ENCODE results near the gene PHLDB2.
A peak's percentile ranks its signal among the peaks of the same experiment; 100 is the strongest.

PHLDB2 gene

DNA sequence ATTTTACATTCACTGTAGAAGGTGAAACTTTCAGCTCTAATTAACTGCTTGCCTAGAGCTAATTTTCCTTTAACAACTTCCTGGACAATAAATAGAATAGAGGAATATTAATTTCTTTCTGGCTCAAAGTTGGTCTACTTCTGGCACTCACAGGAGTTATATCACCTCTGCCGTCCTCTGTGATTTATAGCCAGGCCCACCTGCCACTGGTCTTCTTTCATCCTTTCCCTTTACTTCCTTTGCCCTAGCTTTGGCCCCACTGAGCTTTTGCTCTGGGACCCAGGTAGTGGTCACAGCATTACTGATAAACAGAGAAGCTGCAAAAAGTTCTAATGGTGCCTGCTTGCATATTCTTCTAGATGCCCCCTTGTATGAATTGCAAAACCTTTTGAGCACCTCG lies 70.4 kb downstream of the PHLDB2 start:
- DNase-seq, result no peak

DNA sequence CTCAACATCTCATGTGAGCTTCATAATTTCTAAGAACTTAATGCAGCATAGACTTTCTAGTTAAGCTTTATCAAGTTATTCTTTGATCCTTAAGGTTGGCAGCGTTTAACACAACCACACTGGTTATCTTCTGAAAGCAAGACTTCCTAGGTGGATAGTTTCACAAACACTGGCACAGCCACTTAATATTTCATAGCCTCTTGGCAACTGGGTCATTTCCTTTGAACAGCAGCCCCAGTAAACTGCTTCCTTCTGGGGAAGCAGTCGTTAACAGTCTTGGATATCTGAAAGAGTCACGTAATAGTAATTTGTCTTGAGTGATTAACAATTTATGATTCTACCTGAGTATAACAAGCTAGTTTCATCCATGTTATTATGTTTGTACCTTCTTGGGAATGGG lies 73.9 kb downstream of the PHLDB2 start:
- no peak for DNase-seq

DNA sequence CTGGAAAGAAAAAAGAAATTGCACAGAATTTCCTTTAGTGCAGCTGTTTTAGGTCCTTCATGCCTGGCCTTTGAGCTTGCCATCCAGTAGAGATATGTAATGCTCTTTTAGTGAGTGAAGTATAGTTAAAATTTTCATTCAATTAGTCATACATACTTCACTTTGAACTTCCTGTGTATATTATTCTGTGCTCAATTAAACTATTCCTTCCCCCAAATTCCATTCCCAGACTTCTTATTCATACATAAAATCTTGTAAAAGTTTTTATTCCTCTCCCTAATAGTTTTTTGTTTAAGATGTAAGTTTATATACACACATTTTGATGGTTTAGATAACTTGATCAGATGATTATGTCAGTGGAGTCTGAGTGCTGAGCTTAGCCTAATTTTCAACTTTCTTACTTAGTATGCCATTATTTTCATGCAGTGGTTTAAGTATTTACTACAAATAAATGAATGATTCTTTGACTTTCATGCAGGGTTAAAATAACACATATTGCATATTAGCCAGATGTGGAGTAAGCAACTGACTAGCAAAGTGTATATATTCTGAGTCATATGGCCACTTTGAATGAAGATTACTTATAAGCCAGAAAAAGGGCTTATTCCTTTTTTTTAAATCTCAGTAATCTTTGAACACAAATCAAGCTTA lies 77.3 kb downstream of the PHLDB2 start:
- no peak for DNase-seq

- DNase-seq, result no peak
Observed at GRCh38 chr3:111936967-111937366, 77.9 kb downstream of the PHLDB2 start.

DNA sequence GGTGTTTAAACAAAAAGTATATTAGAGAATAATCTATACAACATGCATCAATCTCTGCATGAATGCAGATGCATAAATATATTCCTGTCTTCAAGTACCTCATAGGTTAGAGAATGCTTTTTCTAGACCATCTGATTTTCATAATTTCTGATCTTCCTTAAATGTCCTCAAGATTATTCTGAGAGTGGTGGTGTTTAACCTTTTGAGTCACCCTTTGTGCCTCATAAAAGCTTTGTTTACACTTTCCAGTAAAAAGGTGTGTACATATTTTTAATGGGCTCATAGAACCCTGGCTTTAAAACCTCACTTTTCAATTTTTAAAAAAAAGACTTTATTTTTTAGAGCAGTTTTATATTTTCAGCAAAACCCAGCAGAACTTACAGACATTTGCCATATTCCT lies 78.8 kb downstream of the PHLDB2 start:
- no peak for DNase-seq

- DNase-seq, result no peak
Observed at GRCh38 chr3:111939873-111940272, 80.8 kb downstream of the PHLDB2 start.

DNA sequence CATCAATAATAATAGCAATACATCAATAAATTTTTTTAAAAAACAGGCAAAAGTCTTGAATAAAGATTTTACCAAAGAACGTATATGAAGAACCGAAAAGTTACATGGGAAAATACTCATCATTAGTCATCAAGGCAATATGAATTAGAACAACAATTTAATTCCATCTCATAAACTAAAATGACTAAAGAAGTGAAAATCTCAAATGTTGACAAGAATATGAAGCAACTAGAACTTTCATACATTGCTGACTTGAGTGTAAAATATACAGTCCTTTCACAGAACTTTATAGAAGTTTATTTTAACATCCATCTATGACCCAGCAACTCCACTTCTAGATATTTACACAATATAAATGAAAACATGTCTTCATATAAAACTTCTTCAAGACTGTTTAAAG lies 84.5 kb downstream of the PHLDB2 start:
- DNase-seq, result no peak

DNA sequence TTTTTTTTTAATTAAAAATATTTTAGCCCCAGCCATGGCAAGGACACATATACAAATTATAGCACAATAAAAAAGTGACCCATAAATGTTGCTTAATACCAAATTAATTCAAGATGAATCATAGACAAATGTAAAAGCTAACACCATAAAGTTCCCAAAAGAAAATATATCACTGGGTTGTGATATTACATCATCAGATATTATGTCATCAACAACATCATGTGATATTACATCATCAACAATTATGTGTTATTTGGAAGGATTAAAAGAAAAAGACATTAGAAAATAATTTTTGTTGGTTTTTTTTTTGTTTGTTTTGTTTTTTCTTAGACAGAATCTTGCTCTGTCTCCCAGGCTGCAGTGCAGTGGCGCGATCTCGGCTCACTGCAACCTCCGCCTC lies 85.3 kb downstream of the PHLDB2 start:
- peak; percentile 17 for DNase-seq

DNA sequence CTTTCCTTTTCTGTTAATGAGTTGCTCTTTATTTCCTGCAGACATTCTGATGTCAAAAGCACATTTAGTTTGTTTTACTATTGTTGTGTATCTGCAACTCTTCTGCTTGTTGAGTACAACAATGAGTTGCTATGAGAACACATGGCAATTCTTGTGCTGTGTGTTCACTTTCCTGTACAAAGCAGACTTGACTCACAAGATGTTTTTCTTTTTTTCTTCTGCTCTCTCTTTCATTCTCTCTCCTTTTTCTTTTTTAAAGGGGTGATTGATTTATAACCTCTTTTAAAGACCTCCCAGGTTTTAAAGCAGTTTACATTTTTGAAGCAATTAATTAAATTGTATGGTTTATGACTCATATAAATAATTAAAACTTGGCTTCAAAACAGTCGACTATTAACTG lies 88.2 kb downstream of the PHLDB2 start:
- DNase-seq, result no peak

DNA sequence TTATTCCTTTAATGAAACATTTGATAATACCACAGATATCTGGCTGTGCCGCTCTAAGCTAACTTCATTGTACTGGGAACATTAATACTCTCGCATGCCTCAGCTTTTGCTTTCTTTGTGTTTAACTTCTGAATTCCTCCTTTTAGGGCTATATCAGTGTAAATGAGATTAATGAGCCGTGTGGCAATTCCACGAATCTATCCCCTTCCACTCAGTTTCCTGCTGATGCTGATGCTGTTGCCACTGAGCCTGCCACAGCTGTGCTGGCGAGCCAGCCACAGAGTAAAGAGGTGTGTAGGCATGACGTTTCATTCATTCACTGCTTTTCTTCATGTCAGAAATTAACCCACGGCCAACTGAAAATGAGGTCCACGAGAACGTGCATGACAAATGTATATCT lies 89.7 kb downstream of the PHLDB2 start:
- DNase-seq, result no peak

- DNase-seq, result no peak
Observed at GRCh38 chr3:111949712-111950111, 90.6 kb downstream of the PHLDB2 start.

GRCh38 chr3:111951032-111951431 lies 92.0 kb downstream of the PHLDB2 start:
- DNase-seq, result no peak

DNA sequence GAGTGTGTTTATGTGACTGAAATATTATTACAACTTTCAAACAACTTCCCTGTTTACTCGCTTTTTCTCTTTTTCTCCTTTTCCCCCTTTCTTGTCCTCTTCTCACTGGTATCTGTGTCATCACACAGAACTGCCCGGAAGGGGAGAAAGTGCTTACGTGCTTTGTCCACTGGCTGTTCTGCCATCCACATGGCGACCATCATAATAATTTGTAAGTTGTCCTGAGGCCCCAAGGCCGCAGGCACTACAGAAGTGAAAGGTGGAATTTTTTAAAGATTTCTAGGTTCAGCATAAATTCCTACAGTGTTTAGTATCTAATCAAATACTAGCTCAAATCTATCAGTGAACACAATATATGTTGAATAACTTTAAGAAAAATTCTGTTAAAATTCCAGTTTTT lies 93.0 kb downstream of the PHLDB2 start:
- no peak for DNase-seq

DNA sequence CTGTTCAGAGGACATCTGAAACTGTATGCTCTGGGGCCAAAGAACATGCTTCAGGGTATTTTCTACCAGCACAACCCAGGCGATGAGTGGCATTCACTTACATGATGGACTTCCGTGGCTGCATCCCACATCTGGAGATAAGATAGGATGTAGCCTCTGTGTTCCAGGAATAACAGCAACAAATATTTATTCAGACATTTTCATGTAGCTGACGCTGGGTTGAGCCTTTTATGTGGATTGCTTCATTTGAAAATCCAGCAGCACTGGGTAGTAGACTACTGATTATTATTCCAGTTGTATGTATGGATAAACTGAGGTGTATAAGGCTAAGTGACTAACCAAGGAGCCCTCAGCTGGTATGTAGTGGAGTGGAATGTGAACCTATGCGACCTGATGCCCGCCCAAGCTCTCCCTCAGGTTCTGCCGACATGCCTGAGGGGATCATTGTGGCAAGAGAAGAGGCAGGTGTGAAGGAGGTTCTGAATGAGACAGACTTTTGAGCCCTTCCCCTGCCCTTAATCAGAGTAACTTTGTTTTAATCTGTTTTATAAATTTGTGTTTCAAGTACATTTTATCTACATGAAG lies 93.9 kb downstream of the PHLDB2 start:
- no peak for DNase-seq

- DNase-seq, result no peak
Observed at GRCh38 chr3:111954228-111954990, 95.3 kb downstream of the PHLDB2 start.

DNA sequence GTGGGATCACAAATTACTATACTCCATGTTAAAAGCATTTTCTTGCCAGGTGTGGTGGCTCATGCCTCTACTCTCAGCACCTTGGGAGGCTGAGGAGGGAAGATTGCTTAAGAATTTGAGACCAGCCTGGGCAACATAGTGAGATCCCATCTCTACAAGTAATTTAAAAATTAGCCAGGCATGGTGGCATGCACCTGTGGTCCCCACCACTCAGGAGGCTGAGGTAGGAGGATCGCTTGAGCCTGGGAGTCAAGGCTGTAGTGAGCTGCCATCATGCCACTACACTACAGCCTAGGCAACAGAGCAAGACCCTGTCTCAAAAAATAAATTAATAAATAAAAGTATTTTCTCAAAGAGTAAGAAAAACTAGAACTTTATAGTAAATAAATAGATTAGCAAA lies 96.8 kb downstream of the PHLDB2 start:
- DNase-seq, result no peak

GRCh38 chr3:111956449-111956848 lies 97.4 kb downstream of the PHLDB2 start:
- DNase-seq, result no peak

GRCh38 chr3:111956995-111957734 lies 98.1 kb downstream of the PHLDB2 start:
- DNase-seq, result no peak

DNA sequence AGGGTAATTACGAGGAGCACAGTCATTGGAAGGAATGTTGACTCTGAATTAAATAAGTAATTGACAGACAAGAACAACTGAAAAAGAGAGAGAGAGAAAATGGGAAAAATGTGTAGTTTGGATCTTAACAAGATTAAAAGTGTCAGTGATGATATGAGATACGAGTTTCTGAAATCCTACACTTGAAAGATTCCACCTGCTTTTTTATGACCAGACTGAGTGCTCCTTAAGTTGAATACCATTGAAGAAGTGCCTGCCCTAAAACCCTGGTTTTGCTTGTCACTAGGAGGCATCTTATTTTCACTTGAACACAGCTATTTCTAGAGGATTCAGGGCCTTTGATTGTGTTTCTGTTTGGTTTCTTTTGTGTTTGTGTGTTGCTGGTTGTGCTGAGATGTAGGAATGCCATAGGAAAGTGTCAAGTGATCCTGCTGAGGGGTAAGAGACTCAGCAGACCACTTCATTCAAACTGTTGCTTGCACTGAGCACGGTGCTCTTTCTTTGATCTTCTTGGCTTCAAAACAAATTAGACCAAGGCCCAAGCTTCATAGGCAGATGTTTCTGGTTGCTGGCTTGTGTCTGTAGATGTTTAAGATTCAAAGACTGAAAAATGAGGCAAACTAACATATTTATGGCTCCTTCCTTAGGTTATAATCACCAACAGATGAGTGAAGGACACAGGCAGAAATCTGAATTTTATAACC lies 102.5 kb downstream of the PHLDB2 start:
- no peak for DNase-seq

GRCh38 chr3:111963424-111963823 lies 104.4 kb downstream of the PHLDB2 start:
- DNase-seq, result peak; percentile 81

DNA sequence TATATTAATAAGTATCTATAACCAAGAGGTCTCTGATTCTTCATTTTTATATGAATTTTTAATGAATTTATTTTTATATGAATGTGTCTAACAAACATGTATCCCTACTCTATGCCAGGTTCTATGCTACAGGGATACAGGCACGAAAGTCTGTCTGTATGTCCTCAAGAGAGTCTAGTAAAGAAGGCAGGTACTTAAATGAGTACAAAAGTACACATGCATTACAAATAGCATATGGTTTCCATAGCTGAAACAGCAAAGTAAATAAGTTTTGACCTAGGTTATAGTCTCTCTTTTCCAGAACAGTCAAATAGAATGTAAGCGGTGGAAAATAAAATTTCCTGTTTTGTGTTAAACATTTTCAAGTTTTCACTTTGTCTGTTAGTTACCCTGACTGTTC lies 106.4 kb downstream of the PHLDB2 start:
- DNase-seq, result no peak

GRCh38 chr3:111967068-111967467 lies 108.0 kb downstream of the PHLDB2 start:
- peak; percentile 50 for DNase-seq

DNA sequence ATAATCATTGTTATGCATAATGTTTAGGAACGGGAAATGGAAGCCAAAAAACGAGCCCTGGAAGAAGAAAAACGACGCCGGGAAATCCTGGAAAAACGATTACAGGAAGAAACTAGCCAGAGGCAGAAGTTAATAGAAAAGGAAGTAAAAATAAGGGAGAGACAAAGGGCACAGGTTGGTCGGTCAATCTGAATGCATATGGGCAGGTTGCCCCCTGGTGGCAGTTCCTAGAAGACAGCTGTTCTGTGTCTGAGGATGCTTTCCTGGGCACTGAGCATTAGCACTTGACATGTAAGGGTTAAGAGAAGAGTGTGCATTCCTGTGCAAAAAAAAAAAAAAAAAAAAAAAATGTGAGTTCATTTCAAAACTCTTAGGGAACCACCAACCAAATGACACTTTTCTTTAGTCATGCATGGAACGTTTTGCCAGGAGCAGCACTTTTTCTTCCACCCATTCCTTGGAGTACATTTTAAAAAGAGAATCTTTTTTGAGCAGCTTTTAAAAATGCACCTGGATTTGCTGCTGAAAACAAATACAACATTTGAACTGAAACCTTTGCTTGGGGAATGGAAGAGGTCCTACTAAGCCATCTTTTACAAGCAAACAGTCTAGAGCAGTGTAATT lies 108.7 kb downstream of the PHLDB2 start:
- DNase-seq, result peak; percentile 88
